Measurements from ENCODE around the gene XRCC2.
"Not testable (repeated sequence)": the region's sequence is repeated elsewhere in the genome, so short reads cannot be mapped to it uniquely, and the experiment has no call there.

The XRCC2 gene

GRCh38 chr7:152674860-152675758 is 832 bp downstream of the XRCC2 start:
- FAIRE-seq (no peak), DNase-seq (ENCODE audit: insufficient read length, low spot score) (no peak)
- TF ChIP-seq POLR2A (IDR thresholded peaks at IDR 0.05; ENCODE audit: low read depth, low read length), result no peak

DNA sequence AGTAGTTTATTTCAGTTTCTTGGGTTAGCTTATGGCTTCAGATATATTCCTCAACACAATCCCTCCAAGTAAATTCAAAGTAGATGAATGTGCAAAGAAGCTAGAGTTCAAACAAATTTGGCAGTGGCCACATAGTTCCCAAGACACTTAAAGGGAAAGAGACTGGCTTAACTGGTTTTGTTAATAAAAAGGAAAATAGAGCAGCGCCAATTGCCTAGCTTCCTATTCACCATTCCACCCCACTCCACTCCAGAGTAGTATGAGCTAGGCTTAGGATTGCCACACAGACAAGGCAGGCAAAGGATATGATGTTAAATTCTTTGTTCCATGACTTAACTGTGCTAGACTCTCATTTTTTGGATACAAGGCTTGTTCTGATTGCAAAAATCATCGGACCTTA is 2.0 kb downstream of the XRCC2 start:
- FAIRE-seq, result no peak
- no peak for TF ChIP-seq POLR2A (IDR thresholded peaks at IDR 0.05; ENCODE audit: low read depth, low read length)
- no peak for DNase-seq (ENCODE audit: insufficient read length, low spot score)

DNA sequence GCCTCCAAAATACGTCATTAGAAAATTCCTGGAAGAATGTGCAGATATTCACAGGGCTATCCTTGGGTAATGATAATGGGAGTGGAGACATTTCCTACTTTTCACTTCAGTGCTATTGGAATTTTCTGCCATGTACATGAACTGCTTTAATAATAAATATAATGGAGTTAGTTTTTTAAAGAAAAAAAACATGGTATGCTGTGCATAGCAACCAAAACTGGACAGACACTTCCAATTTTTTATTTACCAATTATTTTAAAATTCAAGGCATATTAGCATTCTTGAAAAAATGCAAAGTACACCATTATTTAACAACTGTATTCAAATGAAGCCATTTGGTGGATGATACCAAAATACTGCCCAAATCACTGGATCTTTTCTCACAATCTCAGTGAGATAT is 3.3 kb downstream of the XRCC2 start:
- DNase-seq (ENCODE audit: insufficient read length, low spot score) (no peak), FAIRE-seq (no peak)
- no peak for TF ChIP-seq POLR2A (IDR thresholded peaks at IDR 0.05; ENCODE audit: low read depth, low read length)

- no peak for TF ChIP-seq POLR2A (IDR thresholded peaks at IDR 0.05; ENCODE audit: low read depth, low read length)
- FAIRE-seq (no peak), DNase-seq (ENCODE audit: insufficient read length, low spot score) (no peak)
These were observed 6.2 kb downstream of the XRCC2 start for GRCh38 chr7:152669758-152670157.

DNA sequence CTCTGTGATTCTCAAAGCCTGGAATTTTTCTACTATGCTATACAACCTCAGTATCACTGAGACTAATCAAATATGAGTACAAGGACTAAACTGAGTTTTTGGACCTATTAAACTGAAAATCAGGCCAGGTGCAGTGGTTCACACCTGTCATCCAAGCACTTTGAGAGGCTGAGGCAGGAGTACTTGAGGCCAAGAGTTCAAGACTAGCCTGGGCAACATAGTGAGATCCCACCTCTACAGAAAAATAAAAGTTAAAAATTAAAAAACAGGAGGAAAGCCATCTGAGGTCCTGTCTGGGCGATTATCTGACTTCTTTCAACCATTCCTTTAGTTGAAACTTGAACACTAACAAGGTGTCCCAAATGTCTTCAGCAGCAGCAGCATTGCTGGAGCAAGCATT is 7.0 kb downstream of the XRCC2 start:
- DNase-seq (ENCODE audit: insufficient read length, low spot score), result no peak
- TF ChIP-seq POLR2A (IDR thresholded peaks at IDR 0.05; ENCODE audit: low read depth, low read length), result no peak
- FAIRE-seq, result no peak

- no peak for TF ChIP-seq POLR2A (IDR thresholded peaks at IDR 0.05; ENCODE audit: low read depth, low read length)
- DNase-seq (ENCODE audit: insufficient read length, low spot score), result no peak
- FAIRE-seq, result no peak
These were observed 8.0 kb downstream of the XRCC2 start for GRCh38 chr7:152667958-152668357.

DNA sequence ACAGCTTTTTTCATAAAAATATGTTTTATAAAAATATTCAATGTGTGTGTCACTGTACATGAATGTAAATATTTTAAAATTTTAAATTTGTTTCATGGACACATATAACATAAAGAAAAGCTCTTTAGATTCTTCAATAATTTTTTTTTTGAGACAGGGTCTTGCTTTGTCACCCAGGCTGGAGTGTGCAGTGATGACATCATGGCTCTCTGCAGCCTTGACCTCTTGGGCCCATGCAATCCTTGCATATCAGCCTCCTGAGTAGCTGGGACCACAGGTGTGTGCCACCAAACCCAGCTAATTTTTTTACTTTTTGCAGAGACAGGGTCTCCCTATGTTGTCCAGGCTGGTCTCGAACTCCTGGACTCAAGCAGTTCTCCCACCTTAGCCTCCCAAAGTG is 9.9 kb downstream of the XRCC2 start:
- FAIRE-seq, result no peak
- DNase-seq (ENCODE audit: insufficient read length, low spot score), result no peak
- TF ChIP-seq POLR2A (IDR thresholded peaks at IDR 0.05; ENCODE audit: low read depth, low read length), result no peak

- DNase-seq (ENCODE audit: insufficient read length, low spot score), result no peak
- TF ChIP-seq POLR2A (IDR thresholded peaks at IDR 0.05; ENCODE audit: low read depth, low read length), result no peak
- FAIRE-seq, result no peak
These were observed 11.3 kb downstream of the XRCC2 start for GRCh38 chr7:152664636-152665035.

DNA sequence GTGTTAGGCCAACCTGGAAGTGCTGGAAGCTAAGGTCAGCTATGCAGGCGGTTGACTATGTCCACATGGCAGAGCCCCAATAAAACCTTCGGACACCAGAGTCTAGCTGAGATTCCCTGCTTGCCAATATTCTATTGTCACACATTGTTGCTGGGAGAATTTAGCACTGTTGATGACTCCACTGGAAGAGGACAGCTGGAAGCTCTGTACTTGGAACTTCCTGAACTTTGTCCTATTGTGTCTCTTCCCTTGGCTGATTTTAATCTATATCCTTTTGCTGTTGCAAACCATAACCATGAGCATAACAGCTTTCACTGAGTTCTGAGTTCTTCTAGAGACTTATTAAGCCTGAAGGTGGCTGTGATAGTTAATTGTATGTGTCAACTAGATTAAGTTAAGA is 12.0 kb downstream of the XRCC2 start:
- TF ChIP-seq POLR2A (IDR thresholded peaks at IDR 0.05; ENCODE audit: low read depth, low read length), result no peak

DNA sequence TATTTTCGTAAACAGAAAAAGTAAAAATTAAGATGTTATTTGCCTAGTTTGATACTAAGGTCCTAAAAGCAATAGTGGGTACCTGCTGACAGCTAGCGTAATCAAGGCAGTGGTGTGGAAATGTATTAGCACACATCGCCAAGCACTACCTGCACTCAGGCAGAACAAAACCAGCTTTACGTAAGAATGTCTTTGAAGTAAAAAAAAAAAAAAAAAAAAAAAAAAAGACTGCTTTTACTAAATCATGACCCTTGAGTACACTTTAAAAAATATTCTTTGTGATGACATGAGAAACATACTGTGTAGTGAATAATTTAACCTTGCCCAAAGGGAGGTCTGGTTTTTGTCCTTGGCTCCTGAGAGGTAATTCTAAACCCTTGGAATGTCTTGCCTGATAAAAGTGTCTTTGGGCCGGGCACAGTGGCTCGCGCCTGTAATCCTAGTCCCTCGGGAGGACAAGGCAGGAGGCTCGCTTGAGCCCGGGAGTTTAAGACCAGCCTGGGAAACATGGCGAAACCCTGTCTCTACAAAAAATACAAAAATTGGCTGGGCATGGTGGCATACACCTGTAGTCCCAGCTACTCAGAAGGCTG is 12.7 kb downstream of the XRCC2 start:
- DNase-seq (ENCODE audit: insufficient read length, low spot score) (no peak), FAIRE-seq (no peak)
- no peak for TF ChIP-seq POLR2A (IDR thresholded peaks at IDR 0.05; ENCODE audit: low read depth, low read length)

More for the DNA sequence above, 12.0 kb downstream of the XRCC2 start:
- no peak for FAIRE-seq
- no peak for DNase-seq (ENCODE audit: insufficient read length, low spot score)

- DNase-seq (ENCODE audit: insufficient read length, low spot score), result no peak
- TF ChIP-seq POLR2A (IDR thresholded peaks at IDR 0.05; ENCODE audit: low read depth, low read length), result no peak
- FAIRE-seq, result no peak
These were observed 14.5 kb downstream of the XRCC2 start for GRCh38 chr7:152661479-152661878.

DNA sequence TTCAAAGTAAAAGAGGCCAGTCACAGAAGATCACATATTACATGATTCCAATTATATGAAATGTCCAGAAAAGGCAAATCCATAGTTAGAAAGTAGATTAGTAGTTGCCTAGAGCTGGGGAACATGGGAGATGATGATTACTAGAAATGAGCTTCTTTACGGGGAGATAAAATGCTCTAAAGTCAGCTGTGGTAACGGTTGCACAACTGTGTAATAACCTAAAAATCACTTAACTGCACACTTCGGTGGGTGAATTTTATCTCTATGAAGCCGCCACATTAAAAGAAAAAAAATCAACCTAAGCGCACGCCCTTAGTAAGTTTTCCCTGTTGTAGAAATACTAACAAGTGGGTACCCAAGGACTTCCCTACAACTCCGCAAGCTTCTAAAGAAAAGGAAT is 15.9 kb downstream of the XRCC2 start:
- no peak for FAIRE-seq
- no peak for DNase-seq (ENCODE audit: insufficient read length, low spot score)
- no peak for TF ChIP-seq POLR2A (IDR thresholded peaks at IDR 0.05; ENCODE audit: low read depth, low read length)

DNA sequence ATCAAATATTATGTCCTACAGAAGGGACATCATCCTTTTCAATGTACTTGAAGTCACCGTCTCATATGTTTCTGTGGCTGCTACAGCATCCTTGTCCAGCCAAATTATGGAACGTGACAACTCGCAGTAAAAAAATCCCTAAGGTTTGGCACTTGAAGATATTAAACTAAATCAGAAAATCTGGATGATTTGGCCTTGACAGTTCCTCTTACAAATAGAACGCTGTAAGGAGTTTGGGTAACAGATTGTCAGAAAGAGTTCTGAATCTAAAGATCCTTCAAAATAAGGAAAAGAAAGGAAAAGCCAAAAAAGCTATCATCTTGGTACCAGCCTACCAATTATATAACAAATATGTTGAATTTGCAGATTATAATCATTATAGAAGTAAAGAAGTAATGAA is 21.0 kb downstream of the XRCC2 start:
- FAIRE-seq, result no peak
- DNase-seq (ENCODE audit: insufficient read length, low spot score), result no peak
- TF ChIP-seq POLR2A (IDR thresholded peaks at IDR 0.05; ENCODE audit: low read depth, low read length), result no peak

DNA sequence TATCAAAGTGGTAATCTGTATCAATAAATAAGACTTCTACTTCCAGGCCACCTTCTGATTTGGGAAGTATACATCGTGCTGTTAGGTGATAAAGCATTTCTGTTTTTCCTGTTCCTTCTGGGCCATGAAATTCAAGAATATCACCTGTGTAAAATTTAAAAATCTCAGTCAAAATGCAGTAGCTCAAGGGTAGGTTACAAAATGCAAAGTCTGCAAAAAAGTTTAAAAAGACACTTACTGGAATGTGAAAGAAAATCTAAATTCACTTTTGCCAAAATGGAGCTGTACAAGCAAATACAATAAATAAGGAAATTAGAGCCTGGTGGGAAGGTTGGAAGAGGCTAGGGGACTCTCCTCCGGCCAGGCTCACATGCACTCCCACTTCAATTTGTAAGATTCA is 26.7 kb downstream of the XRCC2 start:
- TF ChIP-seq POLR2A (IDR thresholded peaks at IDR 0.05; ENCODE audit: low read depth, low read length), result no peak
- DNase-seq (ENCODE audit: insufficient read length, low spot score) (no peak), FAIRE-seq (no peak)

GRCh38 chr7:152647009-152647408 is 28.9 kb downstream of the XRCC2 start:
- DNase-seq (ENCODE audit: insufficient read length, low spot score), result no peak
- TF ChIP-seq POLR2A (IDR thresholded peaks at IDR 0.05; ENCODE audit: low read depth, low read length), result no peak
- FAIRE-seq, result no peak

GRCh38 chr7:152646579-152646978 is 29.4 kb downstream of the XRCC2 start:
- FAIRE-seq; DNase-seq (ENCODE audit: insufficient read length, low spot score): not testable (repeated sequence)
